CD4-positive, alpha-beta T cell treated with Interferon alpha-2 for 1 hour (primary cell): ENCODE data around the gene DLX4.

ENCODE experiments used
- DNase-seq, 2 donors: peaks; one replicate each; pipeline ENCODE4 v3.0.0-alpha.2; 2020 to 2022

Gene DLX4

DNA sequence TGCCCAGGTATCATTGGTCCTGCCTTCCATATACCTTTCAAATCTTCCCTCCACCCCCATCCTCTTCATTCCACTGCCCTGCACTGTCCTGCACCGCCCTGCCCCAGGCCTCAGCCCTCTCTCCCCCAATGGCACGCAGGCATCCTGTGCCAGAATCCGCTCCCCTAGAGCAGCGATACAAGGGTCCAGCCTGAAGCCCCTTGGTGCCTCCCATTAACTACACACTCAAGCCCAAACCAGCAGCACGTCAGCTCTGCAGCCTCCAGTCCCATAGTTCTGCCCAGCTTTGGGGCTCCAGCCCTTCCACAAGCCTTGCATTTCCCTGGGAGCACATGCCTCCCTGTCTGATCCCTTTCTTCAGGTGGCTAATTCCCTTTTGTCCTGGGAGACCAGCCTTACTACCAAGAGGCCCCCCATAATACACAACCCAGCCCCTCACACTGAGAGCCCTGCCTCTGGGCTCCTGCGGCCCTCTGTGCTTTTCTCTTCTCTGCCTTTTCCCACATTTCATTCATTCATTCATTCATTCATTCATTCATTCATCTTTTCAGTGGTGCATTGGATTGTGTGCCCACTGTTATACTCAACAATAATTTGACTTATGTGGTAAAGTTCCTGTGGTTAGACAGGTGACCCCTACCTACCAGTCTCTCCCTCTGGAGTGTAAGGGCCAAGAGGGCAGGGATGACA lies 52.8 kb downstream of the DLX4 start:
- no peak for DNase-seq

DNA sequence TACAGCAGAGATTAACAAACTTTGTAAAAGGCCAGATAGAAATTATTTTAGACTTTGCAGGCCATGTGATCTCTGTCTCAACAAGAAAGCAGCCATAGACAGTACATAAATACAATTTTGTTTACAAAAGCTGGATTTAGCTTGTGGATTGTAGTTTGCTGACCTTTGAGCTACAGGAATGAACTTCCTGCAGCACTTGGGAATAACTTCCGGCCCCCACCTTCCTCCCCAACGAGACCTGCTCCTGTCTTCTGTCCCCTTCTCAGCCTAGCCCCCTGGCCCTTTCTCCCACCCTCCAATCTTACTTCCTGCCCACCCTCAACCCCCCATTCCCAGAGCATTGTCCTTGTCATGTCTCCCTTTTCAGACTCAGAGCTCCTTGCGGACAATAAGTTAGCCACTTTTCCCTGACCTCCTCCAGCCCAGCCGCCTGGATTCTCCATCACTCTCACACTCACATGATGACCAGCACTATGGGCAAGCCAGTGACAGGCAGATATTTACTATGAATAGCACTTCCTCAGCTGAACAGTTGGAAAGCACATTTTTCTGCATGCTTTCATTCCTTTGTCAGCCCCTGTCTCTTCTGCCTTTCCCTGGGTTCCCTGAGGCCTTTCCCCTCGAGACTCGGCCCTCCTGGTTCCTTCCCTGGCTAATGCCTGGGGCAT lies 53.6 kb downstream of the DLX4 start:
- DNase-seq: no peak

DNA sequence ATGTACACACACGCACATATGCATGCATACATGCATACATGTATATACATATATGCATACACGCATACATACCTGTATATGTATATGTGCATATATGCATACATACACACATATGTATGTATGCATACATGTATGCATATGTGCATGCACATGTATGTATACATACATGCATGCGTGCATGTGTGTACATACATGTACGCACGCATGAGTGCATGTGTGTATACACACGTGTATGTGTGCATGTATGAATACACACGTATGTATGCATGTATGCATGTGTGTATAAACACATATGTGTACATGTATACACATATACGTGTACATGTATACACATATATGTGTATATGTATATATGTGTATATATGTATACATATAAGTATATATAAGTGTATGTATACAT lies 54.5 kb downstream of the DLX4 start:
- no peak for DNase-seq
